ENCODE results near the gene MICU1.
"Not testable (repeated sequence)": the region's sequence is repeated elsewhere in the genome, so short reads cannot be mapped to it uniquely, and the experiment has no call there.

MICU1 gene

DNA sequence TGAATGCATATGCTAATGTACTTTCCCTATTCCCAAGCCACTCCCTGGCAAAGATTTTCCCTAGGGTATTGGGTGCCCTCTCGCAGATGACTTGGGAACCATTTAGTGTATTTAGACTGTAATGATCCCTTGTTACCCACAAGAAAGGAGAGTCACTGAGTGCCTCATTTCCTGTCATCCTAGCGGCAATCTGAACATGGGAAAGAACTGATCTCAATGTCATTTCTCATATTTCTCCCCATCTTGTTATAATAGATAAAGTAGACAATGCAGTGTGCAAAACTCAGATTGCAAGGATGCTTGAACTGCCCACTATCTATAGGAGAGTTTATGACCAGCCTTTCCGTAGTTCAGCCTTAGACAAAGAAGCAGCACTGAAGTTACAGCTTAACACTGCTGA lies 123.3 kb downstream of the MICU1 start:
- DNase-seq: no peak

DNA sequence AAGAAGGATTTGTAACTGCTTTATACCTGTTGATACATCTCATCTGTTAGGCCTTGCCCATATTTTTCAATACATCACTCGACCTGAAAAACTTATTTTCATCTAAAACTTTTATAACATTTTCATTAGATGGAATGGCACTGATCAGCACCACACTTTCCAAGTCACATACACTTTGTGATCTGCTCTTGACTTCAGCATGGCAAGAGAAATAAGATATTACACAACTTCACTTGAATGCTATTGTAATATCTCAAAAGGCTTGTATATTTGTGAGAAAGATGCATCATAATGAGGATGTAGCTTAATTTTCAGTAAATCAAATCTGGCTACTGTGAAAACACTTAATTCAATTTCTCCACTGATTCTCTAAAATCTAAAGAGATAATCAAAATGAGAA lies 126.2 kb downstream of the MICU1 start:
- DNase-seq: no peak

DNA sequence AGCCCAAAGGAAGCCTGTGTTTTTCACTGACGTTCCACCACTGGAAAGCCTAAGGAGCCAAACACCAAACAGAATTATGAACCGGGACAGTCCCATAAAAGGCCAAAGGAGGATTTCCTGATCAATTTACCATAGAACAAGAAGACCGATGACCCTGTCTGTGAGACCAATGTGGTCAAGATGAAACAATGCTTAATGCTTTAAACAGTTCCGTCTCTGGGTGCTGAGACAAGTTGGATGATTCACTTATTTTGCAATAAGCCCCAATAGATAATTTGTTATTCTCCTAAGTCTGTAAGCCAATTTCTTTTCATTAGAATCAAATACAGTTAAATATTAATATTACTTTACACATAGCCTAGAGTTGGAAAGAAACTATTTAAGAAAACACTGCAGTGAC lies 134.9 kb downstream of the MICU1 start:
- no peak for DNase-seq

DNA sequence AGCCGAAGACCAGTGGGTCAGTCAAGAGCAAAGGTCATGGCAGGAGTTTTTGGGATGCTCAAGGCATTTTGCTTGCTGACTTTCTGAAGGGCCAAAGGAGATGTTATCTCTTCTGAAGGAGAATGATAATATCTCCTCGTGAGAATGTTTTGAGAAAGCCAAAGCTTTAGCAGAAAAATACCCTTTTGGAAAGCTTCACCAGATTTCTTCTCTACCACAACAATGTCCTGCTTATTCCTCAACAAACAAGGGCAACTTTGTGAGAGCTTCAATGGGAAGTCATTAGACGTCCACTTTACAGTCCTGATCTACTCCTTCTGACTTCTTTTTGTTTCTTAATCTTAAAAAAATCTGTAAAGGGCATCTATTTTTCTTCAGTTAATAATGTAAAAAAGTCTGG lies 138.4 kb downstream of the MICU1 start:
- DNase-seq: no peak

DNA sequence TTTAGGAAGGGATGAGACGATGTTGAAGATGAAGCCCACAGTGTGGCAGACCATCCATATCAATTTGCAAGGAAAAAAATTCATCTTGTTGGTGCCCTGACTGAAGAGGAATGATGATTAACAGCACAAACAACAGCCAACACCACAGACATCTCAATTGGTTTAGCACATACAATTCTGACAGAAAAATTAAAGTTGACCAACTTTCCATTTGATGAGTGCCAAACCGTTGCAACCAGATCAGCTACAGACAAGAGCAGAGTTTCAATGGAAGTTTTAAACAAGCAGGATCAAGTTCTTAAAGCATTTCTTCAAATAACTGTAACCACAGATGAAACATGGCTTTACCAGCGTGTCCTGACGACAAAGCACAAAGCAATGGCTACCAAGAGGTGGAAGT lies 138.8 kb downstream of the MICU1 start:
- DNase-seq: no peak

DNA sequence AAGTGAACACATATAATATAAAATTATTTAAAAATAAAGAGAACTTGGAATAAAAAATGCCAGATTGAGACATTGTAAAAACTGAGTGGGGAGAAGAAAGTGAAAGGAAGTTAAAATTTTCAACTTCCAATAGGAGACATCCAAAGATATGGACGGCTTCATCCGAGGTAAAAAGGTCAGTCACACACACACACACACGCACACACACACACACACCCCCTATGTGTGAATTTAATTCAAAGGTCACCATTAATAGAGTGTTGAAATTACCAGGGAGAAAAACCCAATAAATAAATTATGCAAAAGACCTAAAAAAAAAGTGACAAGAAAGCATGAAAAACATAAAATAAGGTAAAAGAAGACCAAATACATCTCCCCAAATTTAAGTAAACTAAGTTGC lies 140.2 kb downstream of the MICU1 start:
- DNase-seq: no peak

DNA sequence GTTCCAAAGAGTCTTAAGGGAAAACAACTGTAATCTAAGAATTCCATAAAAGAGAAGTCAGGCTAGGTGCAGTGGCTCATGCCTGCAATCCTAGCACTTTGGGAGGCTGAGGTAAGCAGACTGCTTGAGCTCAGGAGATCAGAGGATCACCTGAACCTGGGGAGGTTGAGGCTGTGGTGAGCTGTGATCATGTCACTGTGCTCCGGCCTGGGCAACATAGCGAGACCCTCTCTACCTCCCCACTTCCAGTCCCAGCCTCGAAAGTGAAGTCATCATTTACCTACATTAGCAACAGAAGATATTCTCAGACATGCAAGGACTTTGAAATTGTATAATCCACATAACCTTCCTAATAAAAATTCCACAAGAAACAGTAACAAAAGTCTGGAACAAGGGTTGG lies 141.4 kb downstream of the MICU1 start:
- DNase-seq: no peak

DNA sequence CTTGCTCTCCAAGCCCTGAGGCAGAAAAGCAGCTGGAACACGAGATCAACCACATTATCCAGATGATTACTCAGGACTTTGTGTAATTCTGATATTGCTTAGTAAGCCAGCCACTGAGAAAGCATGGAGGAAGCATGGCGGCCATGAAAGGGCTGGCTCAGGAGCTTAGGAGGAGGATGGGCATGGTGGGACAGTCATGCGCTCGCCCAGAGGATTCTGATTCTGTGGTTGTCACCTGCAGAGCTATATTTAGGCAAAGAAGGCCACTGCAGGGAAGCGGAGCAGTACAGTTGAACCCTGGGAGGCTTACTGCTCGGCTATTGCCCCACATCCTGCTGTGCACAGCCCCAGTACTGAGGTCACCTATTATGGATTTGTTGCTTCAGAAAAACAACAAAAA lies 142.4 kb downstream of the MICU1 start:
- DNase-seq: no peak

DNA sequence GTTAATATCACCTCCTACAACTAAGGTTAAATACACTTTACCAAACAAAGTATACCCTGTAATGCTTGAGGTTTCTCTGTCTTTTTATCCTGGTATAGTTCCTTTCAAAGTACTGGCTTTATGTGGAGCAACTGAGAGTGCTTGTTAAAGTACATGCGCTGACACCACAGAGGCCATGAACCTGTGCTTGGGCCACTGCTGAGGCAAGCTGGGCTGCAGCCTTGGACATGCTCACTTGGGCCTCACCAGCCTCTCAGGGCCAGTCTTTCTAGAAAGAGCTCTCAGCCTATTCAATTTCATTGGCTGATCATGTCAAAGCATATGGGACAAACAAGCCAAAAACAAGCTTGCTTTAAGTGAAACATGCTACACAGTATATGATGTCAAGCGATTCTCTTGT lies 145.0 kb downstream of the MICU1 start:
- DNase-seq: no peak

DNA sequence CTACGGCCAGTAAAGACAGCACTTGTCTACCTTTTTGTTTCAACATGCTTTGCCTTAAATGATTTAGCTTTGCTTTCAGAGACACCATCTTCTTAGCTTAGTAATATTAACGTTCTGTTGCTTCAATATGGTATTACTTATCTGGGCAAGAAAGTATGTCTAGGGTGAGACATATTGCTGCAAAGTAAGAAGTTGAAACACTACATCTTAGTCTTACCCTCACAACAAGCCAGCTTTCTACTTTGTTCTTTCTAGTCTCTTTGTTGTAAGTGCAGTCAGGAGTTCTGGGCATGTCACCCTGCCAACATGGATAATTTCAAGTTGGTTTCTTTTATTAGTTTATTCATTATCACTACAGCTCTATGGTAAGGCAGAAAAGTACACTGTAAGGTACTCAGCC lies 148.4 kb downstream of the MICU1 start:
- DNase-seq: no peak

DNA sequence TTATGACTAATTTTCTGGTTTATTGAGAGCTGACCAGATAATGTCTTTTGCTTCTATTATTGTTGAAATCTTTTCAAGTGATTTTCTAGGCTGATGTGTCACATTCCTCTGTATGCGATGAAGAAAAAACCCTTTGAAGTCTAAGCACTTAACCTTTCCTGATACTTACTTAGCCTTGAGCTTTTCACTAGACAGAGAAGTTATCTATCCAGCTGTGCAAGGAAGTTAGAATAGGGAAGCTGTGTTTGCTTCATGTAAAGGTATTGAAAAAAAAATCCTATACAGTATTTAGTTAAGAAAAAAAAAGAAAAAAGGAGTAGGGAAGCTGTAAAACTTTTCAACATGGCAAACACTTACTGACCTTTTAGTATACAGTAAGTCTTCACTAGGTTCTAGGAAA lies 153.6 kb downstream of the MICU1 start:
- no peak for DNase-seq

DNA sequence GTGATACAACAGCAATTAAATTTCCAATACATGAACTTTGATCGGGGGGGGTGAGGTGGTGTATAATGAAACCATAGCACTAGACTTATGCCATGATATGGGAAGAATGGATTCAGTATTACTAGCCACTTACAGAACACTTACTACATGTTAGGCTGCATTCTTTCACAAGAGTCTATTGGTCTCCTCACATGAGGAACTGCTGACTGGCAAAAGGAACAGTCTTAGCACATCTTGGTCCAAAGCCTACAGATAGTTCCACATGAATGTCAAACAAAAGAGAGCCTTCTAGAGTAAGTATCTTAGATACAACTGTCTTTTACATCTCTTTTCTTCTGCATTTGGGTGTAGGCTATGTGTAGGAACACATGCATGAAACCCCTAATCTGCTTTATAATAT lies 155.2 kb downstream of the MICU1 start:
- no peak for DNase-seq

DNA sequence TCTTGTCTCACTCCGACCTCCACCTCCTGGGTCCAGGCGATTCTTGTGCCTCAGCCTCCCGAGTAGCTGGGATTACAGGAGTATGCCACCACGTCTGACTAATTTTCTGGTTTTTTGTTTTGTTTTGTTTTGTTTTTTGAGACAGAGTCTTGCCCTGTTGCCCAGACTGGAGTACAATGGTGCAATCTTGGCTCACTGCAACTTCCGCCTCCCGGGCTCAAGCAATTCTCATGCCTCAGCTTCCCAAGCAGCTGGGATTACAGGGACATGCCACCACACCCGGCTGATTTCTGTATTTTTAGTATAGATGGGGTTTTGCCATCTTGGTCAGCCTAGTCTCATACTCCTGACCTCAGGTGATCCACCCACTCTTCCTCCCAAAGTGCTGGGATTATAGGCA lies 158.8 kb downstream of the MICU1 start:
- DNase-seq: not testable (repeated sequence)

DNA sequence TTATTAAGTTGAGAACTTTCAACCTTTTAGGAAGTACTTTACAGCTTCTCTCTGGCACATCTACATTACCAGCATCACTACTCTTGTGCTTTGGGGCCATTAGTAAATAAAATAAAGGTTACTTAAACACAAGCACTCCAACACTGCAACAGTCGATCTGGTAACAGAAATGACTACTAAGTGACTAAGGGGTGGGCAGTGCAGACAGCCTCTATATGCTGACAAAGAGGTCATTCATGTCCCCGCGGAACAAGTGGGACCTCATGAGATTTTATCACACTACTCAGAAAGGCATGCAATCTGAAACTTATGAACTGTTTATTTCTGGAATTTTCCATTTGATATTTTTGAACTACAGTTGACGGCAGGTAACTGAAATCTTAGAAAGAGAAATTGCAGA lies 159.9 kb downstream of the MICU1 start:
- DNase-seq: no peak

DNA sequence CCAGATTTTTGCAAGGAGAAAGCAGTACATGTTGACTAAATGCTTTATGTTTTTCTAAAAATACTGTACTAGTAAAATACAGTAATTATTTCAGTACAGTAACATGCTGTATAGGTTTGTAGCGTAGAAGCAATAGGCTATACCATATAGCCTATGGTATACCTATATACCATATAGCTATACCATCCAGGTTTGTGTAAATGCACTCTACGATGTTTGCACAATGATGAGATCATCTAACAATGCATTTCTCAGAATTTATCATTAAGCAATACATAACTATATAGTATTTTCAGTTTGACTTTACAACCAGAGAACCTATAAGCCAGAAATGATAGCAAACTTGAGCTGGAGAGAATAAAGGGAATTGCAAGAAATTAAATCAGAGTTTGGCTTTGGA lies 161.4 kb downstream of the MICU1 start:
- no peak for DNase-seq

DNA sequence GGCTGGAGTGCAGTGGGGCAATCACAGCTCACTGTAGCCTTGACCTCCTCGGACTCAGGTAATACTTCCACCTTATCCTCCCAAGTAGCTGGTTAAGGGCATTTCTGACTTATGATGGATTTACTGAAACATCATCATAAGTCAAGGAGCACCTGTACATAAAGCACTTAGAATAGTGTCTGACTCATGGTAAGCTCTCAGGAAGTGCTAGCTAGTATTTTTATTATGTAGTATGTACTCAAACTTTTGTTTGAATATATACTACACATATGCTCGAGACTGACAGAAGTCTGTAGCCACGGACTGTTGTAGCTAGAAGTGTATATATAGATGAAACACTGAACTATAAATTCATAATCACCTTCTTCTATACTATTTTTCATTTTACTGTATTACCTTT lies 163.6 kb downstream of the MICU1 start:
- no peak for DNase-seq

DNA sequence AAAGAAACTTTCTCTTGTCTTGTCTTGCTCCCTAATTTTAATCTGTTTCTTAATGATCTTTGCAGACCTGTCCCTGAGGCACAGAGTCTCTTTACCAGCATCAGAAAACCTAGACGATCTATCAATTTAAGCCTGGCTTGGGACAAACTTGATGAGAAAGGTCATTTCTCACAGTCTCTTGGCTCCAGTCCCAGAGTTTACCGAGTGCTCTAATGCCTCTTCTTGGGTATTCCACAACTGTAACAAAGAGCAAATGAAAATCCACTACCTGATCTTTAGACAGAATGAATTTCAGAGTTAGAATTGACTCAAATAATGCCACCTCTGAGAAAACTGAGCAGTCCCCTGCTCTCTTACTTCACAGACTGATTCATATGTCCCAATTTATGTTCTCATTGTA lies 164.8 kb downstream of the MICU1 start:
- DNase-seq: no peak

DNA sequence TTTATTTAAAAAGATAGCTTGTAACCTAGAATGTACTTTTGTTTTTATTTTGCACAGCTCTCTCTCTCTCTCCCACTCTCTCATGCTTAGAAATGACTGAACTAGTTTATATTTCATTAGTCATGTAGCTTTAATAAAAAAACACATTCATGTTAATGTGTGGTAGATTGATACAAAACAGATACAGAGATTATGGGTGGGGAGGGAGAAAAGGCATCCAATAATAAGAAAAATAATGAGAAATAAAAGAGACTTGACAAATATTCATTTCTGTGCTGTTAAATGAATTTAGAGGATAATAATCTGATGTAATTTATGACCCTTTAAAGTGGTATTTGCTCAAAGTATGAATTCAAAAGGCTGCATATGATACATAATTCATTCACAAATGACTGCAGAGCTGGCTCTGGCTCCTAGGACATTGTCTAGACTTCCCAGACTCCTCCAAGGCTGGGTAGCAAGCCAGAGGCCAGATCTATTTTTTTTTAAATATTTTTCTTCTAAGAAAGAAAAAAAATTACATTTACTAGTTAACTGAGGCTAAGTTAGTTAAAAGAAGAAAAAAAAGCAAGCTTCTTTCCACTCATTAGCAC lies 165.5 kb downstream of the MICU1 start:
- DNase-seq: no peak

DNA sequence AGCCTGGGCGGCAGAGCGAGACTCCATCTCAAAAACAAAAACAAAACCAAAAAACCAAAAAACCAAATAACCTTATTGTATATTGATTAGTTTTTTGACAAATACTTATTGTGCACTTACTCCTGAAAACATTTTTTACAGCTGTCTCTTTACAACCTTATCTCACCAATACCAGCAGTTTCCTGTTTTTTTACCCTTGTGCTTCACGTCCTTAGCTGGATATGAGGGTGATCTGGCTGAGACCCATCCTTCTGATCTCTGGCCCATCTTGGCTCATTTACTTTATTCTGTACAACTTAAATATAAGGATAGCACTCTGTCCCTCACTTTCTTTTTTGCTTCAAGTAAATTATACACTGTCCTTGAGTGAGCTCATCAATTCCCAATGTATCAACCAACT lies 166.6 kb downstream of the MICU1 start:
- DNase-seq: no peak

DNA sequence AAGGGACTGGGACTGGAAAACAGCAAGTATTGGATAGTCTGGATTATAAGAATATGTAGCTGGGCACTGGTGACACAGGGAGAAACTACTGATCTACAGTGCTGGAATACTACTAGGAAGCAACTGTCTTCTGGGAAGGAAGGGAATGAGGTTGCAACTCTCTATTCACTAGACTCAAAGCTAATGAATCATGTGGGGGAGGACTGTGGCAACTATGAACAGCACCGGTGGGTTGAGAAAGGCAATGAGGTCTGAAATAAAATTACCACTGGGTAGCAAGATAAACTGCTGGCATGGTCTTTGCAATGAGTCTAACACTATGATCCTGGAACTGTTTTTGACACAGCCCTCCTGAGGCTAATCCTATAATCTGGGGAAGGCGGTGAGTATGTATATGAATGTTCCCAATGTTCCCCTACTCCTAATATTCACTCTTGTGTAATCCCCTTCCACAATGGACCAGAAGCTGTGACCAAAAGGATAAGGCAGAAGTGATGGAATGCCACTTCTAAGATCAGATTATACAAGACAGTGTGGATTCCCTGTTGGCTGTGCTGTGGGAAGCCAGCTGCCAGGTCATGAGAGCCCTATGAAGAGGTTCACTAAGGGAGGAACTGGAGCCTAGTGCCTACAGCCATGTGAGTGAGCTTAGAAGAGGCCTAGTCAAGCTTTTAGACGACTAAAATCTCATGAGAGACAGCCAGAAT lies 169.8 kb downstream of the MICU1 start:
- DNase-seq: no peak

DNA sequence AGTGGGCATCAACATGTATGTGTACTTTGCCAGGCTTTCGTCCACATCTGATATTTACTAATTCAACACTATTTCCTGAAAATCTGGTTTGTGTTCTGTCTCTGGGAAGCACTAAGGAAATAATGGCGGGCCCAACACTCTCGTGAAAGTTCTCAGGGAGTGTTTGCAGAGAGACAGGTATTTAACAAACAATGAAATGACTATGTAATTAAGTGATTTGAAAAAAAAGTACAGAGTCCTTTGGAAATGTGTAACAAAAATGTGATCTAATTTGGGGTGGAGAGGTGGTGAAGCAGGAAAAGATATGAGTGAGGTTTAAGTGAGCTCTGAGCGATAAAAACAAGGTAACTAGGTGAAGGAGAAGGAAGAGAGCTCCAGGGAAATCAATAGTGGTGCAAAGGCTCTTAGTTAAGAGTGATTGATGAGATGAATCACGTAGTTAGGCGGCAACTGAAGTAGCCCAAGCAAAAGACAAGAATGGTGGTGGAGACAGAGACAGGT lies 175.9 kb downstream of the MICU1 start:
- DNase-seq: no peak

DNA sequence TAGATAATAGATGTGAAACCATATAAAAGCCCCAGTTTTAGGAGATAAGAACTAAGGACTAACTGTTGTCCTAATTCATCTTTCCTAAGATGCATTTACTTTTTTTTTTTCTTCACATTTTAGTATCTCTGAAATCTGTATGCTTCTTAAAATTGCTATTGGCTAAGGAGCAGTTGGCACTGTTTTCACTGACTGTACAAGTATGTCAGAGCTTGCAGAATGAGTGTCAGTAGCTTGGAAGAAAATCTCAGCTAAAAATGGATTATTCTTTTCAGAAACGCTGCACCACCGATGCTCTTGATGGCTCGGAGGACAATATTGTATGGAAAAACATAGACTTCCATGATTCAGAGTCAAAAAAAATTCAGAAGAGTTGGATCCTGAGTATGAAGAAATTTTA lies 180.0 kb downstream of the MICU1 start:
- DNase-seq: no peak

DNA sequence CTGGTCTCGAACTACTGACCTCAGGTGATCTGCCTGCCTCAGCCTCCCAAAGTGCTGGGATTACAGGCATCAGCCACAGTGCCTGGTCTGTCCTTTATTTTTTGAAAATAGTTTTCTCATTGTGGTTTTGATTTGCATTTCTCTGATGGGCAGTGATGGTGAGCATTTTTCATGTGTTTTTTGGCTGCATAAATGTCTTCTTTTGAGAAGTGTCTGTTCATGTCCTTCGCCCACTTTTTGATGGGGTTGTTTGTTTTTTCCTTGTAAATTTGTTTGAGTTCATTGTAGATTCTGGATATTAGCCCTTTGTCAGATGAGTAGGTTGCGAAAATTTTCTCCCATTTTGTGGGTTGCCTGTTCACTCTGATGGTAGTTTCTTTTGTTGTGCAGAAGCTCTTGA lies 182.9 kb downstream of the MICU1 start:
- DNase-seq: not testable (repeated sequence)

DNA sequence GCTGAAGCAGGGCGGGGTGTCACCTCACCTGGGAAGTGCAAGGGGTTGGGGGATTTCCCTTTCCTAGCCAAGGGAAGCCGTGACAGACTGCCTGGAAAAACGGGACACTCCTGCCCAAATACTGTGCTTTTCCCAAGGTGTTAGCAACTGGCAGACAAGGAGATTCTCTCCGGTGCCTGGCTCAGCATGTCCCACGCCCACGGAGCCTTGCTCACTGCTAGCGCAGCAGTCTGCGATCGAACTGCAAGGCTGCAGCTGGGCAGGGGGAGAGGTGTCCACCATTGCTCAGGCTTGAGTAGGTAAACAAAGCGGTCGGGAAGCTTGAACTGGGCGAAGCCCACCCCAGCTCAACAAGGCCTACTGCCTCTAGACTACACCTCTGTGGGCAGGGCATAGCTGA lies 190.3 kb downstream of the MICU1 start:
- no peak for DNase-seq

DNA sequence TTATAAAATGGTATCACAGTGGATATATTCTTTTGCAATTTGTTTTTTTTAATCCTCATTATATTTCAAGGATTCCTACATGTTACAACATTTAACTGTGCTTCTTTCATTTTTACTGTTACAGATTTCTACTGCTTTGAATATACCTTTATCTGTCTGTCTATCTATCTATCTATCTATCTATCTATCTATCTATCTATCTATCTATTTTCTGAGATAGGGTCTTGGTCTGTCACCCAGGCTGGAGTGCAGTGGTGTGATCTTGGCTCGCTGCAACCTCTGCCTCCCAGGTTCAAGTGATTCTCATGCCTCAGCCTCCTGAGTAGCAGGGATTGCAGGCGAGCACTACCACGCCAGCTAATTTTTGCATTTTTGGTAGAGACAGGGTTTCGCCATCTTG lies 194.9 kb downstream of the MICU1 start:
- not testable (repeated sequence) for DNase-seq

All from DMS153 (cell line).